ENCODE results near the gene SLC38A8.

Gene SLC38A8

DNA sequence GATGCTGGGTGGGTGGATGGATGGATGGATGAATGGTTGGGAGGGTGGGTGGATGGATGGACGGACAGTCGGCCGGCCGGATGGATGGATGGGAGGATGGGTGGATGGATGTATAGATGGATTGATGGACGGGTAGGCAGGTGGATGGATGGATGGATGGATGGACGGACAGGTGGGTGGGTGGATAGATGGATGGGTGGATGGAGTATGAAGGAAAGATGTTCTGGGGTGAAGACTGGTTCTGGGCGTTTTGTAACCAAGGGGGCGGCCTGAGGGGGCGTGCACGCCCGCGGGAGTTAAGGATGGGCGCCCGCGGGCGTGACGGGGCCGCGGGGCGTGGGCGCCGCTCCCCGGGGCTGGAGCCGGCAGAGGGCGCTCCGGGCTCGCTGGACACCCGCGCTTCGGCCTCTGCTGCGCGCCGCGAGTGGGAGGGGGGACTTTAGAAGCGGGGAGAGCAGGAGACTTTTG lies 74.7 kb downstream of the SLC38A8 start, which contains the start of gene NECAB2:
TSS of gene NECAB2 (plus strand) at position 407 of the 468 bp plus-strand sequence. CDS start 405 bp downstream, outside the sequence.
- no peak for DNase-seq

DNA sequence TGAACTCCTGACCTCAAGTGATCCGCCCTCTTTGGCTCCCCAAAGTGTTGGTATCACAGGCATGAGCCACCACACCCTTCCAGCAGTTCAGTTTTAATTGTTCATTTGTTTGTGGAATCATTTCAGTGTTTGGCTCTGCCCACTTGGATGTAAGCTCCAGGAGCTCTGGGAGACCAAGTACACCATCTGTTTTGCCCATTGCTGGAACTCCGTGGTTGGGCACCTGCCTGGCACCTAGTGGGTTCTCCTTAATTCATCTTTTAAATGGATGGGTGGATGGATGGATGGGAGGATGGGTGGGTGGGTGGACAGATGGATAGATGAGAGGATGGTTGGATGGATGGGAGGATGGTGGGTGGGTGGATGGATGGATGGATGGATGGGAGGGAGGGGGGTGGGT lies 75.5 kb downstream of the SLC38A8 start:
- no peak for DNase-seq

DNA sequence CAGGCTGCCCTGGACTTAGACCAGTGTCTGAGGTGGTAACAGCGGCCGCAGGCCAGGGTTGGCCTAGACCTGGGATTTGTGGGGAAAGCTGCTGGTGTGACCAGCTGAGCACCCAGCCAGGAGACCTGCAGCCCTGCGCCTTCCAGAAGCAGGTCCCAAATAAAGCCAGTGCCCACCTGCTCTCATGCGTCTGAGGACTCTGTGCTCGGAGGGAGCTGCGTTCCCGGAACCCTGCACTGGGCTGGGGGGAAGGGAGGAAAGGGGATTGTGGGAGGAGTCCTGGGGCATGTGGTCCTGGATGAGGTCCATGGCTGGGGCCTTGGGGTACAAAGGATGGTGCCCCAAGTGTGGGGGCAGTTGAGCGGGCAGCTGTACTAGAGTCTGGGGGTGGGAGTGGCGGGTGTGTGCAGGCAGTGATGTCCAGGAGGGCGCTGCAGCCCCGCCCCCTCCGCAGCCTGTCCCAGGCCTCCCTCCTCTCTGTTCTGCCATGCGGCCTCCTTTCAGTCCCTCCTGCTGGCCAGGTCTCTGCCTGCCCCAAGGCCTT lies 76.4 kb downstream of the SLC38A8 start:
- DNase-seq, result no peak

DNA sequence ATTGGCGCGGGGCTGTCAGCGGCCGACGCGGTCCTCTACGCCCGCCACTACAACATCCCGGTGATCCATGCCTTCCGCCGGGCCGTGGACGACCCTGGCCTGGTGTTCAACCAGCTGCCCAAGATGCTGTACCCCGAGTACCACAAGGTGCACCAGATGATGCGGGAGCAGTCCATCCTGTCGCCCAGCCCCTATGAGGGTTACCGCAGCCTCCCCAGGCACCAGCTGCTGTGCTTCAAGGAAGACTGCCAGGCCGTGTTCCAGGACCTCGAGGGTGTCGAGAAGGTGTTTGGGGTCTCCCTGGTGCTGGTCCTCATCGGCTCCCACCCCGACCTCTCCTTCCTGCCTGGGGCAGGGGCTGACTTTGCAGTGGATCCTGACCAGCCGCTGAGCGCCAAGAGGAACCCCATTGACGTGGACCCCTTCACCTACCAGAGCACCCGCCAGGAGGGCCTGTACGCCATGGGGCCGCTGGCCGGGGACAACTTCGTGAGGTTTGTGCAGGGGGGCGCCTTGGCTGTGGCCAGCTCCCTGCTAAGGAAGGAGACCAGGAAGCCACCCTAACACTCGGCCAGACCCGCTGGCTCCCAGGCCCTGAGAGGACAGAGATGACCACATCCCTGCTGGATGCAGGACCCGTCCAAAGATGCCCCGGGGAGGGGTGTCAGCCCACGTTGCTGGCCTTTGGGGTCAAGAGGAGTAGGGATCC lies 77.0 kb downstream of the SLC38A8 start:
- DNase-seq, result no peak

DNA sequence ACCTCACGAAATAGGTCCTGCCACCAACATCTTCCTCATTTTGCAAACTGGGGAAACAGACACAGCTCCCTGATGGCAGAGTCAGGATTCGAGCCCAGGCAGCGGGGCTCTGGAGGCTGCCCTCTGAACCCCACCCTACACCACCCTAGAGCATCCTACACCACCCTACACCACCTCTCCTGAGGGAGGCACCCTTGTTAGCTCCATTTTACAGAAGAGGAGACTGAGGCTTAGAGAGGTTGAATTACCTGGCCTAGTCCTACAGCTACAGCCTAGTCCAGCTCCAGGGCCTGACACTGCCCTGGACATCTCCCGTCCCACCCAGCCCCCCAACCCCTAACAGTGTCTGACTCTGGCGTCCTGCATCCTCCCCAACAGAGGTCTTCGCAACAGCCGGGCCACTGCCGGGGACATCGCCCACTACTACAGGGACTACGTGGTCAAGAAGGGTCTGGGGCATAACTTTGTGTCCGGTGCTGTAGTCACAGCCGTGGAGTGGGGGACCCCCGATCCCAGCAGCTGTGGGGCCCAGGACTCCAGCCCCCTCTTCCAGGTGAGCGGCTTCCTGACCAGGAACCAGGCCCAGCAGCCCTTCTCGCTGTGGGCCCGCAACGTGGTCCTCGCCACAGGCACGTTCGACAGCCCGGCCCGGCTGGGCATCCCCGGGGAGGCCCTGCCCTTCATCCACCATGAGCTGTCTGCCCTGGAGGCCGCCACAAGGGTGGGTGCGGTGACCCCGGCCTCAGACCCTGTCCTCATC lies 77.7 kb downstream of the SLC38A8 start:
- no peak for DNase-seq

DNA sequence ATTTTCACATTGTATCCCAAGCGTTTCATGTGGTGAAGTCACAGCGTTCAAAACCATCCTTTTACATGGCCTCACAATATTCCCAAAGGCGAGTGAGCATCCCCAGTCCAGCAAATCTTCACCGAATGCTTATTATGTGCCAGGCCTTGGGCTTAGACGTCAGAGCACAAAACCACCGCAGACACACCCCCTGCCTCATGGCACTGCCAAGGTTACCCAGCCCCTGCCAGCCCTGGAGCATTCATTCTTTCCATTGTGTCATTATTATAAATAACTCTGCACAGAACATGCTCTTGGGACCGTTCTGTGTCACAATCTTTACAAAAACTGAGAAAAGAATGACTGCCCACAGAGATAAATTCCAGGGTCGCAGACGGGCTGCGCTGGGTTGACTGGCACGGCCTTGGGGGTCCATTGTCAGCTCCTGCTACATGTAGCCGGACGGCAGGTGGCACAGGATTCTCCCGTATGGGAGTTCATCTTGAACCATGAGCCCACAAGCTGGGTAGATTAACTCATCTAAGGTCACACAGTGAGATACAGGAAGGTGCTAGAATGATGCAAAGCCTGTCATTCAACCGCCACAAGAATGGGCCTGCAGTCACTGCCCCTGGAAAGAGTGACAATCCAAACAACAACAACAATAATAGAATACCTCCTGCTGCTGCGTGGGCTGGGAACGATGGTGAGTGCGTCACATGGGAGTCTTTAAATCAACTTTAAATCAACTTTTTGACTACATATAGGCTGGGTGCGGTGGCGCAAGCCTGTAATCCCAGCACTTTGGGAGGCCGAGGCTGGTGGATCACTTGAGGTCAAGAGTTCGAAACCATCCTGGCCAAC lies 79.1 kb downstream of the SLC38A8 start:
- no peak for DNase-seq

DNA sequence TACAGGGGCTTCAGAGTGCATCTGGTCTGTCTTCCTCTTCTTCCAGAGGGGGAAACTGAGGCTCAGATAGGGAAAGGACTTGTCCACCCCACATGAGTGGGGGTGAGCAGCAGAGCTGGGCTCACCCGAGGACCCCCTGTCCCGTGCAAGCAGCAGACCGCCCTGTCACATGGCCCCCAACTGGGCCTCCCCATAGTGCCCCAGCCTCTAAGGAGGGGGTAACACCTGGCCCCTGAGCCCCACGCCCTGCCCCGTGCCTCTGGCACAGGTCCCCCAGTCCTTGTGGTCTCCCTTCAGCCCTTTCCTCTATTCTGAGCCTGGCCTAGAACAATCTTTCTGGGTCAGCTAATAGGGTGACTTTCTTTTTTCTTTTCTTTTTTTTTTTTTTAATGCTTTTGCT lies 81.0 kb downstream of the SLC38A8 start:
- no peak for DNase-seq

DNA sequence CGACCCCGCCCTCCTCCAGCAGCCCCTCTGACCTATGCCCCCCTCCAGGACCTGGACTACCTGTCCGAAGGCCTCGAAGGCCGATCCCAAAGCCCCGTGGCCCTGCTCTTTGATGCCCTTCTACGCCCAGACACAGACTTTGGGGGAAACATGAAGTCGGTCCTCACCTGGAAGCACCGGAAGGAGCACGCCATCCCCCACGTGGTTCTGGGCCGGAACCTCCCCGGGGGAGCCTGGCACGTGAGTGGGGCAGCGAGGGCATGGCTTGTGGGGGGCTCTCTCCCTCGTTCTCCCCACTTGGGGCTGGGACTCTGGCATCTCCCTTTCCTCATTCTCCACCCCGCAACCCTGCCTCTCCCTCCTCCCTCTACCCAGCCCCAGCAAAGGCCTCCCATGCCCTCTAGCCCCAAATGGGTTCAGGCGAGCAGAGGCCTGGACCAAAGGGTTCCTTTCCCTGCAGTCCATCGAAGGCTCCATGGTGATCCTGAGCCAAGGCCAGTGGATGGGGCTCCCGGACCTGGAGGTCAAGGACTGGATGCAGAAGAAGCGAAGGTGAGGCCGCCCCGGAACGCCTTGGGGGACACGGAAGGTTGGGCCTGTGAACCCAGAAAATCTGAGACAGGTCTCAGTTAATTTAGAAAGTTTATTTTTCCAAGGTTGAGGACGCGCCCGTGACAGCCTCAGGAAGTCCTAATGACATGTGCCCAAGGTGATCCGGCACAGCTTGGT lies 81.9 kb downstream of the SLC38A8 start:
- DNase-seq, result no peak
